CD8-positive, alpha-beta memory T cell (primary cell): ENCODE results near the gene MAOA. TPM values are rescaled to one million over a fixed set of nuclear protein-coding genes. Genes with fewer than 3 reads are reported as not detected.
A peak's percentile ranks its signal among the peaks of the same experiment; 100 is the strongest.

ENCODE experiments used
- CTCF ChIA-PET: fragments of 350-600 bp; sonication (Branson Sonifier 250); formaldehyde crosslinking; loops from one replicate; lab custom pipeline; 2021; ENCODE audit warnings: antibody characterized with exemption; lab: Charles Lee
- POLR2A ChIA-PET: fragments of 350-600 bp; sonication (Branson Sonifier 250); formaldehyde crosslinking; loops from one replicate; lab custom pipeline; 2021; ENCODE audit warnings: antibody characterized with exemption; lab: Charles Lee
- DNase-seq, 5 donors: peaks; one replicate each; pipeline versions ENCODE4 v3.0.0 to v3.0.0-alpha.2; 2020 to 2022; ENCODE audit warnings: mixed read lengths in 1 of 5
- H3K27ac ChIP-seq: one replicate; pipeline ENCODE4 v1.7.0; 2013; ENCODE audit warnings: low read depth, mild to moderate bottlenecking, low read length, moderate library complexity
- H3K27me3 ChIP-seq: 2 replicates; pipeline ENCODE4 v1.7.0; 2013; ENCODE audit warnings: low read length, mild to moderate bottlenecking; ENCODE audit not compliant: insufficient read depth, poor library complexity, severe bottlenecking
- H3K36me3 ChIP-seq: 2 replicates; pipeline ENCODE4 v1.7.0; 2013; ENCODE audit warnings: mild to moderate bottlenecking, low read length, moderate library complexity; ENCODE audit not compliant: insufficient read depth
- H3K4me1 ChIP-seq: 2 replicates; pipeline ENCODE4 v1.7.0; 2013; ENCODE audit warnings: mild to moderate bottlenecking, low read length, moderate library complexity; ENCODE audit not compliant: insufficient read depth
- H3K4me3 ChIP-seq: 2 replicates; pipeline ENCODE4 v1.7.0; 2013; ENCODE audit warnings: mild to moderate bottlenecking, low read length
- H3K9me3 ChIP-seq: 2 replicates; pipeline ENCODE4 v1.7.0; 2013; ENCODE audit warnings: mild to moderate bottlenecking, low read length
- H3K27ac Mint-ChIP-seq, 8 donors: one replicate each; pipeline ENCODE4 v1.8.0; 2020 to 2021; ENCODE audit warnings: mixed read lengths in 8 of 8, mild to moderate bottlenecking in 6 of 8, inconsistent platforms in 3 of 8, moderate library complexity in 3 of 8
- H3K27me3 Mint-ChIP-seq, 2 donors: one replicate each; pipeline ENCODE4 v1.8.0; 2020 to 2021; ENCODE audit warnings: mixed read lengths in 2 of 2, mild to moderate bottlenecking in 1 of 2, moderate library complexity in 1 of 2
- H3K36me3 Mint-ChIP-seq, 3 donors: one replicate each; pipeline ENCODE4 v1.8.0; 2020 to 2021; ENCODE audit warnings: mixed read lengths in 3 of 3, inconsistent platforms in 1 of 3, mild to moderate bottlenecking in 1 of 3
- H3K4me1 Mint-ChIP-seq, 3 donors: one replicate each; pipeline ENCODE4 v1.8.0; 2020 to 2021; ENCODE audit warnings: mixed read lengths in 3 of 3, inconsistent platforms in 1 of 3, mild to moderate bottlenecking in 1 of 3
- H3K4me3 Mint-ChIP-seq, 7 donors: one replicate each; pipeline ENCODE4 v1.8.0; 2020 to 2021; ENCODE audit warnings: mixed read lengths in 7 of 7, mild to moderate bottlenecking in 6 of 7, moderate library complexity in 4 of 7, inconsistent platforms in 2 of 7
- H3K9me3 Mint-ChIP-seq, 5 donors: one replicate each; pipeline ENCODE4 v1.8.0; 2020 to 2022; ENCODE audit warnings: mixed read lengths in 5 of 5, mild to moderate bottlenecking in 3 of 5, moderate library complexity in 2 of 5, inconsistent platforms in 1 of 5
- polyA plus RNA-seq: library from polyadenylated mRNA; unstranded; fragments of 300-500 nt; fragmentation: Illumina TruSeq; gene quantifications from one replicate; pipeline ENCODE4 v1.2.3, GENCODE V29; 2021
- total RNA-seq, 2 experiments: library from RNA; stranded (reverse); gene quantifications; one replicate each; pipeline ENCODE4 v1.2.3, GENCODE V29; 2021

The MAOA gene
- total and polyA plus RNA-seq, 3 experiments from 2014 or later = 4.4 to 22.5 (median 19.1) TPM

- CTCF ChIA-PET = interaction anchor here (1.1 kb wide), 1 partner anchor 15 kb away, joined by 3 read pairs; no protein-coding TSS in a partner anchor
- peaks cover 5 to 8% of the 10 kb centered on the region in 2 donors for H3K27me3 Mint-ChIP-seq
These were observed 79.9 kb downstream of the MAOA start for GRCh38 chrX:43735957-43736356.

DNA sequence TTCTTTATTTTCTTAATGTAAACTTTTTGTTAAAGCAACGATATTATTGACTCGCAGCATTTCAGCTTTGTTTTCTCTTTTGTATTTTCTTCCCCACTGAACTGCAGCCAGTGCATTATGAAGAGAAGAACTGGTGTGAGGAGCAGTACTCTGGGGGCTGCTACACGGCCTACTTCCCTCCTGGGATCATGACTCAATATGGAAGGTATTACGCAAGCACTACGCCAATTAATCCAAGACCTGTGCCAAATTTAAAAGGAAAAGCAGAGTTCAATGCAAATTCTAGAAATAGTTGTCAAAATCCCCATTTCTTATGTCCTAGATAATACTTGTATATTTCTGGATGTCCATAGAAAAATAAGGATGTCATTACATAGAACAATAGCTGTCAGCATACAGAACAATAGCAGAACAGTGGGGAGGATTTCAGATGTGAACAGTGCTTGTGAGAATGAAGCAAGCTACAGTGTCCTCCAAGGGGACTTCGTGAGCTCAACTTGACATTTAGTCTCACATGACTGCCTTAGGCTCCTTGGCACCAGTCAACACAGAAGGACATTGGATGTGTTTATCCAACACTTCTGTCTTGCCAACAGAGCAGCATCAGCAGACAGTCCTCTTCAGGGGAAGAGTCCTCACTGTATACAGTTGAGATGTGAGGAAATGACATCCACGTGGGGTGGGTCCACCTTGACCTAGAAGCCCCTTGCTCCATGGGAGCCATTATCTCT is 85.9 kb downstream of the MAOA start:
- Histone ChIP-seq H3K4me3 (no peak overlapping the region), H3K27ac (no peak overlapping the region), H3K4me1 (no peaks in the 10 kb centered on the region), H3K27me3 (no peaks in the 10 kb centered on the region), H3K36me3 (no peaks in the 10 kb centered on the region), H3K9me3 (no peaks in the 10 kb centered on the region)
- H3K27me3 Mint-ChIP-seq = peaks cover 0 to 25% of the 10 kb centered on the region in 2 donors
- H3K36me3 Mint-ChIP-seq = no peaks in the 10 kb centered on the region
- no peak overlapping the region for H3K4me3 Mint-ChIP-seq
- H3K27ac Mint-ChIP-seq = no peak overlapping the region
- H3K4me1 Mint-ChIP-seq = no peaks in the 10 kb centered on the region
- no peaks in the 10 kb centered on the region for H3K9me3 Mint-ChIP-seq
- CTCF ChIA-PET = interaction anchor here (1.1 kb wide), 1 partner anchor 8 kb away, joined by 4 read pairs; no protein-coding TSS in a partner anchor
- POLR2A ChIA-PET = no interaction called here
- no peak for DNase-seq

More at GRCh38 chrX:43735957-43736356, 79.9 kb downstream of the MAOA start:
- H3K27ac ChIP-seq = no peak overlapping the region
- H3K4me3 ChIP-seq = no peak overlapping the region
- Mint-ChIP-seq H3K4me1 (no peaks in the 10 kb centered on the region), H3K36me3 (no peaks in the 10 kb centered on the region), H3K4me3 (no peak overlapping the region), H3K9me3 (no peaks in the 10 kb centered on the region), H3K27ac (no peak overlapping the region)
- no peaks in the 10 kb centered on the region for H3K36me3 ChIP-seq
- no peaks in the 10 kb centered on the region for H3K9me3 ChIP-seq
- POLR2A ChIA-PET = no interaction called here
- H3K27me3 ChIP-seq = no peaks in the 10 kb centered on the region
- DNase-seq = no peak
- H3K4me1 ChIP-seq = no peaks in the 10 kb centered on the region

DNA sequence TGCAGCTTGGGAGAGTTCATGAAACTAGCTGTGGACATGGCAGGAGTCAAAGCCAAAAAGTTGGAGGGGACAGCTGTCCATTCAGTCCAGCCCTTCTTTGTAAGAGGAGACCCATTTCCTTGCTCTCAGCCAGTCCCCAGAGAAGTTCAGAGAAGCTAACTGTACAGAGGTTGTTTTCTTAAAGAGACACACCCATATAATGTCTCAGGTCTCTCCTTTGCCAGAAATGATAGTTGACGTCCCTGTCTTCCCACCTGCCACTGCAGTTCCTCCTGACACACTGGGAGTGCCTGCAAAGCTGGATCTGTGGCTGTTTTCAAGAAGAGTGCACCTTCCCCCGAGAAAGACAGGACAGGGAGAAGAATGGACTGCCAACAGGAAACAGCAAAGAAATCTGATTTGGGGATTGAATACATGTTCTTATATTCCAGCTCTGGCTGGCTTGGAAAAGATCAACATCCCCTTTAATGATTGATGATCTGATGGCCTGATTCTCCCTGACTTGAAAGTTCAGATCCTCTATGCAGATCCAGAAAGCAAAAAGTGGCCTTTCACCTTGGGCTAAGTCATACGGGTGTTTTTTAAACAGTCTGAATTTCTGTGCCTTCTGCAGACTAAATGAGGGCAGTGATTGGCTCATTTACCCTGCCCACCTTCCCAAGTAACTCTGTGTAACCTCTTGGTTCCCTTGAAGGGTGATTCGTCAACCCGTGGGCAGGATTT is 87.2 kb downstream of the MAOA start:
- Mint-ChIP-seq H3K36me3 (no peaks in the 10 kb centered on the region), H3K27me3 (peaks cover 0 to 25% of the 10 kb centered on the region in 2 donors), H3K9me3 (no peaks in the 10 kb centered on the region), H3K4me1 (no peaks in the 10 kb centered on the region), H3K27ac (no peak overlapping the region), H3K4me3 (no peak overlapping the region)
- H3K9me3 ChIP-seq = no peaks in the 10 kb centered on the region
- H3K4me3 ChIP-seq = no peak overlapping the region
- ChIA-PET POLR2A (no interaction called here), CTCF (no interaction called here)
- no peaks in the 10 kb centered on the region for H3K4me1 ChIP-seq
- no peaks in the 10 kb centered on the region for H3K27me3 ChIP-seq
- H3K36me3 ChIP-seq = no peaks in the 10 kb centered on the region
- no peak for DNase-seq
- no peak overlapping the region for H3K27ac ChIP-seq

GRCh38 chrX:43744284-43744683 is 88.2 kb downstream of the MAOA start:
- no peaks in the 10 kb centered on the region for H3K4me1 ChIP-seq
- Mint-ChIP-seq H3K9me3 (no peaks in the 10 kb centered on the region), H3K4me3 (no peak overlapping the region), H3K27me3 (peaks cover 0 to 25% of the 10 kb centered on the region in 2 donors), H3K4me1 (no peaks in the 10 kb centered on the region), H3K36me3 (no peaks in the 10 kb centered on the region), H3K27ac (no peak overlapping the region)
- no peak for DNase-seq
- CTCF ChIA-PET = no interaction called here
- H3K27ac ChIP-seq = no peak overlapping the region
- no peak overlapping the region for H3K4me3 ChIP-seq
- H3K9me3 ChIP-seq = no peaks in the 10 kb centered on the region
- POLR2A ChIA-PET = no interaction called here
- H3K36me3 ChIP-seq = no peaks in the 10 kb centered on the region
- no peaks in the 10 kb centered on the region for H3K27me3 ChIP-seq

GRCh38 chrX:43745938-43746721 is 90.0 kb downstream of the MAOA start:
- no peaks in the 10 kb centered on the region for H3K9me3 ChIP-seq
- Mint-ChIP-seq H3K4me3 (no peak overlapping the region), H3K4me1 (peaks cover 0 to 6% (median 0%) of the 10 kb centered on the region in 3 donors), H3K9me3 (no peaks in the 10 kb centered on the region), H3K36me3 (no peaks in the 10 kb centered on the region), H3K27ac (no peak overlapping the region), H3K27me3 (peaks cover 0 to 20% of the 10 kb centered on the region in 2 donors)
- no peaks in the 10 kb centered on the region for H3K36me3 ChIP-seq
- no peaks in the 10 kb centered on the region for H3K27me3 ChIP-seq
- CTCF ChIA-PET = no interaction called here
- no peak overlapping the region for H3K4me3 ChIP-seq
- DNase-seq = no peak
- POLR2A ChIA-PET = no interaction called here
- H3K27ac ChIP-seq = no peak overlapping the region
- H3K4me1 ChIP-seq = no peaks in the 10 kb centered on the region

- Histone ChIP-seq H3K27me3 (no peaks in the 10 kb centered on the region), H3K4me1 (no peaks in the 10 kb centered on the region), H3K27ac (no peak overlapping the region), H3K36me3 (no peaks in the 10 kb centered on the region), H3K9me3 (no peaks in the 10 kb centered on the region), H3K4me3 (no peak overlapping the region)
- ChIA-PET CTCF (no interaction called here), POLR2A (no interaction called here)
- Mint-ChIP-seq H3K36me3 (no peaks in the 10 kb centered on the region), H3K4me1 (peaks cover 0 to 6% (median 0%) of the 10 kb centered on the region in 3 donors), H3K27me3 (peaks cover 0 to 18% of the 10 kb centered on the region in 2 donors), H3K27ac (no peak overlapping the region), H3K9me3 (no peaks in the 10 kb centered on the region), H3K4me3 (no peak overlapping the region)
- DNase-seq = no peak
These were observed 91.4 kb downstream of the MAOA start for GRCh38 chrX:43747476-43747875.

- no peaks in the 10 kb centered on the region for H3K36me3 ChIP-seq
- Mint-ChIP-seq H3K27me3 (peaks cover 0 to 3% of the 10 kb centered on the region in 2 donors), H3K9me3 (no peaks in the 10 kb centered on the region), H3K36me3 (no peaks in the 10 kb centered on the region), H3K4me1 (peaks cover 0 to 6% (median 0%) of the 10 kb centered on the region in 3 donors), H3K4me3 (no peak overlapping the region), H3K27ac (no peak overlapping the region)
- H3K4me1 ChIP-seq = no peaks in the 10 kb centered on the region
- POLR2A ChIA-PET = no interaction called here
- CTCF ChIA-PET = interaction anchor here (0.6 to 2.7 kb wide), 4 partner anchors 9 to 1958 kb away, joined by 3 to 13 read pairs (median 4); no protein-coding TSS in a partner anchor
- DNase-seq = peak; percentile 1 to 64 (median 38)
- H3K4me3 ChIP-seq = no peak overlapping the region
- H3K27ac ChIP-seq = no peak overlapping the region
- no peaks in the 10 kb centered on the region for H3K9me3 ChIP-seq
- H3K27me3 ChIP-seq = no peaks in the 10 kb centered on the region
These were observed 94.2 kb downstream of the MAOA start for GRCh38 chrX:43750248-43750676.
